MM.1S (cell line): Measurements from ENCODE around the gene TRMT10A.

Experiments used
- EZH2 ChIP-seq: fragments of 300-600 bp; sonication (generic); optimal IDR thresholded peaks from 2 replicates; pipeline ENCODE3; 2017; ENCODE audit warnings: low read depth, mild to moderate bottlenecking, antibody characterized with exemption, low read length, mixed read lengths
- TF ChIP-seq, protein P1 (sequence below): fragments of 300-600 bp; sonication (generic); IDR thresholded peaks from 2 replicates; pipeline ENCODE4 v1.5.1; 2016; ENCODE audit warnings: antibody characterized with exemption, low read length, mixed read lengths

- TF ChIP-seq, protein P1, sequence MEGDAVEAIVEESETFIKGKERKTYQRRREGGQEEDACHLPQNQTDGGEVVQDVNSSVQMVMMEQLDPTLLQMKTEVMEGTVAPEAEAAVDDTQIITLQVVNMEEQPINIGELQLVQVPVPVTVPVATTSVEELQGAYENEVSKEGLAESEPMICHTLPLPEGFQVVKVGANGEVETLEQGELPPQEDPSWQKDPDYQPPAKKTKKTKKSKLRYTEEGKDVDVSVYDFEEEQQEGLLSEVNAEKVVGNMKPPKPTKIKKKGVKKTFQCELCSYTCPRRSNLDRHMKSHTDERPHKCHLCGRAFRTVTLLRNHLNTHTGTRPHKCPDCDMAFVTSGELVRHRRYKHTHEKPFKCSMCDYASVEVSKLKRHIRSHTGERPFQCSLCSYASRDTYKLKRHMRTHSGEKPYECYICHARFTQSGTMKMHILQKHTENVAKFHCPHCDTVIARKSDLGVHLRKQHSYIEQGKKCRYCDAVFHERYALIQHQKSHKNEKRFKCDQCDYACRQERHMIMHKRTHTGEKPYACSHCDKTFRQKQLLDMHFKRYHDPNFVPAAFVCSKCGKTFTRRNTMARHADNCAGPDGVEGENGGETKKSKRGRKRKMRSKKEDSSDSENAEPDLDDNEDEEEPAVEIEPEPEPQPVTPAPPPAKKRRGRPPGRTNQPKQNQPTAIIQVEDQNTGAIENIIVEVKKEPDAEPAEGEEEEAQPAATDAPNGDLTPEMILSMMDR = no peak
- no peak for TF ChIP-seq EZH2
Observed at GRCh38 chr4:99574530-99575324, 10.9 kb upstream of the TRMT10A start, which contains the start of gene MTTP.
